Stimulated activated CD4-positive, alpha-beta T cell treated with anti-CD3 and anti-CD28 coated beads, Interleukin-15, amount 100 ng/mL, for 48 hours (primary cell): ENCODE measurements around the gene PNLIPRP2.

ENCODE experiments used
- DNase-seq, 2 donors: peaks; one replicate each; pipeline ENCODE4 v3.0.0-alpha.2; 2020; ENCODE audit warnings: low read depth in 2 of 2

The PNLIPRP2 gene

DNA sequence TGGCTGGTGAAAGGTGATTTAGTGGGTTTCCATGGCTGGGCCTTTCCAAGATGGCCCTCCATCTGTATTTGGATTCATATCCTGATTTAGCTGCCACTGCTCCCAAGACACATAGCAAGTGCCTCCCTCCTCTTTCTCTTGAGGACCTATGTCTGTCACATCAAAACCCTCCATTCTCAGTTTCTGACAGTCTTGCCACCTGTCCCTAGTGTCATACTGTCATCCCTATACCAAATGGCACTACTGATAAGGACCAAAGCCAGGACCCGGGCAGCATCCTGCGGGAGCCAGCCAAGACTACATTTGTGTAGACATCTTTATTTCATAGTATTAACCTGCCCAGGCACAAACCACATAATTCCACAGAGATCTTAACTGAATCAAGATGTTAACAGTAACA, 34.8 kb downstream of the PNLIPRP2 start:
- DNase-seq: no peak

GRCh38 chr10:116656044-116656443, 35.3 kb downstream of the PNLIPRP2 start:
- DNase-seq: no peak

DNA sequence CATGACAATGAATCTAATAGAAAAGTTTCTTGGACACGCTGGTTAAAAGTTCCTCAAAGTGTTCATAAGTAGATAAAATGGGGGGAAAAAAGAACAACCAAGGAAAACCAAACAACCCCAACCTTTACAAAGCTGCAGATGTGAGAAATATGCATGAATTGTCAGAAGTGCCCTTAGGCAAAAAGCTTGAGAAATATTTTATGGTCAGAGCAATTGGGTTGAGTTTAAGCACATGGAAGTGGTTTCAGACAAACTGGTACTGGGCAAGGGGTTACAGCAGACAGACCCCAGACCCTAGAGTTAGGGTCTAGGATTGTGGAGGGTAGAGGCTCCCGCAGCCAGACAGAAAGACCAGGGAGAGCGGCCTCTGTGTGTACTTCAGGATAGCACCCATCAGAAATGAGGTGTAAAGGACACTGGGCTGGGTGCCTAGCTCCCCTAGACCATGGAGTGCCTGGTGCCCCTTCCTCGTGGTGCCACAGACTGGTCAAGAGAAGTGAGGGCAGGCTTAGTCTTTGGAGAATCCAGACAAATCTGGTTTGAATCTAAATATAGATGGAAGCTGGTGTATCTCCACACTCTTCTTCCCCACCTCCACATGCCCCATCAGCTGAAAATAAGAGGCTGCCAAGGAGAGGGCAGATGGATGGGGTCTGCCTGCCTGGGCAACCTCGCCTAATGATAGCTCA, 37.3 kb downstream of the PNLIPRP2 start:
- no peak for DNase-seq

- DNase-seq: no peak
Observed at GRCh38 chr10:116659049-116659670, 38.4 kb downstream of the PNLIPRP2 start.

DNA sequence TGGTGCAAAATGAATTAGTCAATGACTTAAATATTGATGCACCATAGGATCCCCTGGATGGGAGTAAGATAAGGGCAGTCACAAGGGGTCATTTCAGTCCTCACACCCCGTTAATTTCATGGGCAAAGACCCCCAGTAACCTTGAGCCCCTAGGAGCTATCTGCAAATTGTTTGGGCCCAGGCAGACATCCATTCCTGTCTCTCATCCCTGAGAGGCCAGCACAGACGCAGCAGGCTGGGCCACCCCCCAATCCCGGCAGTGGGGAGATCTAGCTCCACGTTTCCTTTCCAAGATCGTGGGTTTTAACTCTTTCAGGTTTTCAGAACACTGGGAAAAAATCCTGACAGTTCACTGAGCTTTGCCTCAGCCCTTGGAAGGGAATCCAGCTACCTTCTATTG, 40.1 kb downstream of the PNLIPRP2 start:
- no peak for DNase-seq

DNA sequence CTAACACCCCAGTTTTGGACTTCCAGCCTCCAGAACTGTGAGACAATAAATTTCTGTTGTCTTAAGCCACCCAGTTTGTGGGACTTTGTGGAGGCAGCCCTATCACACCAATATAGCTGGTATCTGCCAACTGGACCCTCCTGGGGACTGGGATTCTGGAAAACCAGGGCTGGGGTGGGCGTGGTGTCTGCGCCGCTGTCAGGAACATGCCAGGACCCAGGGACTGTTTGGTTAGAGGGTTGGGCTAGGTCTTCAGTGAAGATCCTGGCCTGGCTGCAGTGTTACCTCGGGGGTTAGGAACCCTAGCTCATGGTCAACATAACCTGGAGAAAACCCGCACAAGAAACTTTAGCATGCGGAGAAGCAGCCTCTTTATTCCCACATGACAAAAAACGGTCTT, 42.6 kb downstream of the PNLIPRP2 start:
- no peak for DNase-seq

DNA sequence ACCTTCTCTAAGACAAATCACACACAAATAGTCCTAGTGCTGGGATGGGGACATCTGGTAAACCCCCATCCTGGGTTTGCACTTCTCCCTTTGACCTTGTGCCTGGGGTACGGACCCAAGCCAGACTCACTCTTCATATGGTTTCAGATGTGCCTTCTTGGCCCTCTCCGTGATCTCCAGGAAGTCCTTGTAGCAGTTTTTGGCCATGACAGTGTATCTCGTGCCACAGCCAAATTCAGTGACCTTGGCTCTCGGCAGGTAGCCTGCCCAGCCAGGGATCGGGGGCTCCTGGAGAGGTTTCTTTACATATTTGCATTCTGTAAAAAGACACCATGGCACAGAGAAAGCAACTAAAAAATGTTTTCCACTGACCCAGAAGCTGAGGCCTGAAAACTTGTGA, 43.9 kb downstream of the PNLIPRP2 start:
- DNase-seq: no peak

DNA sequence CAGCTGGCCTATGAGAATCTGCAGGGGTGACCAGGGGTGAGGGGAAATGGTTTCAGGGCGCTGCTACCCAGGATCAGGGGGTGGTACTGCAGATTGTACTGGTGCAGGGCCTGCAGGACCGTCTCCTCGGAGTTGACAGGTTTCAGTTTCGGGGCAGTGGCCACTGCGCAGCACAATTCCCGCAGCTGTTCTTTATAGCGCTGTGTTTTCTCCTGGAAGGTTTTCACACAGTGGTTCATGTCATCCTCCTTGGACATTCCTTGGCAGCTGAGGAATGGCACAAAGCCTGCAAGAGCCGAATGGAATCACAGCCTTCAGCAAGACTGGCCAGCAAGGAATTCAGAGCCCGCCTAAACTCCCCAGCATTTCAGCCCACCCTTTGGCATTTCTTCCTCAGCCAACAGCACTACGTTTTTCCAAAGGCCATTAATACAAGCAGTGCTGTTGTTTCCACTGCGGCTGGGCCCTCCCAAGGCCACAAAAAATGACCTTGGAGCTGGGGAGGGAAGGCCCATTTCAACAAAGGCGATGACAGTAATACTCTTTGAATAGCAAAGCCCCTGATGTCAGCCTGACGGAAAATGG, 44.9 kb downstream of the PNLIPRP2 start:
- no peak for DNase-seq

- no peak for DNase-seq
Observed at GRCh38 chr10:116667484-116667883, 46.7 kb downstream of the PNLIPRP2 start.

- no peak for DNase-seq
Observed at GRCh38 chr10:116668018-116668417, 47.3 kb downstream of the PNLIPRP2 start.

DNA sequence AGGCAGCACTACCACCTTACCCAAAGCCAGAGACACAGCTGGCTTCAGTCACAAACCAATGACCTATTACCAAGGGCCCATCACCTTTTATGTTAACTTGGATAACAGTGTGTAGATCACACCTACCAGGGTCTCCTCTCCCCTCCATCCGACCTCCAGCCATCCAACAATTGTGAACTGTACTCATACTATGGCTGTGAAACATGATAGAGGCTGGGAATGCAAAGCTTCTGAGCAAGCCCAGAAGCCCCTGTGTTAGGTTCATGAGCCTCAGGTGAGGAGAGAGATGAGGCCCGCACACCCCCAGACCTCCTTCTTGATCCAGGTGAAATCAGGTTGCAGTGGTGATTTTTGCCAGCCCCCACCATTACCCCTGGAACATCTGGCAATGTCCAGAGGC, 47.7 kb downstream of the PNLIPRP2 start:
- no peak for DNase-seq

DNA sequence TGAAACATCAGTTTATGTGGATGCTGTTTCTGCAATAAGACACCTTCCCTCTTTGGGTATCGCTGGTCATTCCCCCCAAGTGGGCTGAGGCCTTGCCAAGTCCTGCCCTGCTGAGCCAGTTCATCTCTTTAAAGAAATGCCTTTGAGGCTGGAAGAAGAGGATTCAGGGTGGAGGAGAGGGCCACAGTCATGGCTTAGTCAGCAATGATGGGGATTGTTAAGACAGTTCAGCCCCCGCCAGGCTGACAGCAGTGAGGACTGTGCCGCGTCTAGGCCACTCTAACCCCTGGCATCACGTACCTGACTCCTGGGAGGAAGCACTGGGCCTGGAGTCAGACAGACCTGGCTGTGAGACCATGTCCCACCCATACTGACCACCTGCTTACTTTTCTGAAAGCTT, 48.3 kb downstream of the PNLIPRP2 start:
- DNase-seq: no peak

- no peak for DNase-seq
Observed at GRCh38 chr10:116669832-116670644, 49.3 kb downstream of the PNLIPRP2 start.

DNA sequence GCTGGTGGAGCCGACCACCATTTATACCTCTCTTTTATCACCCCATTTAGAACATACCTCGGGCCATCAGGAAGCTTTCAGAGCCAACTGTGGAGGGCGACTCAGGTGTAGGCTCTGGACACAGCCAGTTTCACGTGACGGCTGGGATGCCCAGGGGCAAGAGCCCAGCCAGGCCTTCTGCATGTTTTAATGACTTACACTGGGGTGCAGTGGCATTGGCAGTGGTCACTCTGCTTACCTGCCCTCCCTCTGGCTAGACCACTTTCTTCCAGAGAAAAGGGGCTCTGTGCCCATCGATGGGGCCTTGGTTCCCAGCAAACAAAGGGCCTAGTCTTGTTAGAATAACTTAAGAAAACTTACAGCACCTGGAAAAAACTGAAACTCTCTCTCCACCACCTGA, 50.0 kb downstream of the PNLIPRP2 start:
- no peak for DNase-seq

- no peak for DNase-seq
Observed at GRCh38 chr10:116671274-116671926, 50.6 kb downstream of the PNLIPRP2 start.

- no peak for DNase-seq
Observed at GRCh38 chr10:116672891-116673290, 52.1 kb downstream of the PNLIPRP2 start.

DNA sequence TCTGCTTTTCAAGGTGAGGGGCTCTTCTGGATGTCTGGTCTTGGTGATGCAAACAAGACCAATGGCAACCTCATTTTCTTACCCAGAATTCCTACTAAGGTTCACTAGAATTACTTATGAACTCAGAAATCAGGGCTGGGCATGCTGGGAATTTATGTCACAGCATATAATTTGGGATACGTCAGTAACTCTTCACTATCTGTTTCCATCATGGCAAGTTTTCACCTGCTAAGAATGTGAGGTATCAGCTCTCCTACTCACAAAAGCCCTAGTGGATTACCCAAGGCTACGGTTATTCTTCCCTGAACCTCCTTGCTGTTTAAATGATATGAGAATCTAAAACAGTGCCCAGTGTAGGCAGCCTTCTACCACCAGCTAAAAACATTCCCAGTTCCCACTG, 53.1 kb downstream of the PNLIPRP2 start:
- DNase-seq: no peak

DNA sequence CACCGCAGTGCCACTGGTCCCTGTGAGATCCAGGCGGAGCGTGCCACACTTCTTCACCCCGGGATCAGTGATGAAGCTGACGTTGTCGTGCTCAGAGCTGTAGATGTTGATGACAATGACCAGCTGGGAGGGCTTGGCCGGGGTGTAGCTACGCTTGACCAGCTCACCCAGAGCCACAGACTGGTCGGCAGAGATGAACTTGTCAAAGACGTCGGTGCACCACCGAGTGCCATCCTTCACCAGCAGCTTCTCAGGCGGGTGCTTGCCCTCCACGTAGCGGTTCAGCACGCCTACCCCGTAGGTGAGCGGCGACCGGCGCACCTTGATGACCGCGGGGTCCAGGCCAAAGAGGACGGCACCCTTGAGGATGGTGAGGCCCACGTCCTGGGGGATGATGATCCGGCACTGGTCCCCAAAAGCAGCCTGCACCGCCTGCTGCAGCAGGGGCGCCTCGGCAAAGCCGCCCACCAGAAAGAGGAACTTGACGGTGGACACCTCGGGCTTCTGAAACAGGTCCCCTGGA, 54.2 kb downstream of the PNLIPRP2 start:
- DNase-seq: no peak

GRCh38 chr10:116676118-116676517, 55.4 kb downstream of the PNLIPRP2 start:
- no peak for DNase-seq

DNA sequence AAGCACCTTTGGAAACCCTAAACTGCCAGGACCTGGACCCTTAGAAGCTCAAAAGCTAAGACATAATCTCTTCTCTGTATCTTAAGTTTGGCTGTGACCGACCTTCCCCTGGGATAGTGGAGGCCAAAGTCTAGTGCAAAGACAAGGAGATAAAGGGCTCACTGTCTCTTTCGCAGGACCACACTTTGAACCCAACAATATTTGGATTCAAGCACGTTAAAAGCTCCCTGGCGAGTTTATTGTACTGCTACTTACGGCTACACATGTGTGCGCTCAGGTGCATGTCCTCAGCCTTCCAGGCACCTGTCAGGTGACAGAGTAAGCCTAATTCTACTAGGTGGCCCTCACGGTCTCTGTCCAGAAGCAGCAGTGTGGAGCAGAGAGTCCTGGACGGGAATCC, 55.9 kb downstream of the PNLIPRP2 start:
- no peak for DNase-seq

- no peak for DNase-seq
Observed at GRCh38 chr10:116679351-116679750, 58.6 kb downstream of the PNLIPRP2 start.

DNA sequence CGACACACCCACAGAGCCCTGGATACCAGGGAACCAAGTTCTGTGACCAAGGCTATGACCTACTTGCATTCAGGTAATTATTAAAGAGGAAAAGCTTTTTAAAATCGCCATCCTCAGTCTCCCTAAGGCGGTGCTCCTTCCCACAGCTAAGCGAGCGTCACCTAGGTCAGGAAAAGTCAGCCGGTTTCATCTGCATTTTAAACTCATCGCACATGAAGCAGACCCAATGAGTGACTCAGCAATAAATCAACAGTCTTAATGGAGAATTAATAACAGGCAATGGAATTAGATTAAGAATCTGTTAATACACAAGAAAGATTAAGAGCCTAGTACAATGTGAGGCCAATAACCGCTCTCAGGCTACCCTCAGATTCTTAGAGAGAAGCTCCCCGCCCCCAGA, 62.4 kb downstream of the PNLIPRP2 start:
- no peak for DNase-seq
